GM18861 (cell line): ENCODE data around the gene MPP2.
"Not testable (repeated sequence)": the region's sequence is repeated elsewhere in the genome, so short reads cannot be mapped to it uniquely, and the experiment has no call there.

Source experiments
- ATAC-seq: cut with Tn5 transposase; IDR thresholded peaks from one replicate; pipeline ENCODE4 v1.9.1; 2021; ENCODE audit not compliant: unreplicated experiment

The MPP2 gene, protein sequence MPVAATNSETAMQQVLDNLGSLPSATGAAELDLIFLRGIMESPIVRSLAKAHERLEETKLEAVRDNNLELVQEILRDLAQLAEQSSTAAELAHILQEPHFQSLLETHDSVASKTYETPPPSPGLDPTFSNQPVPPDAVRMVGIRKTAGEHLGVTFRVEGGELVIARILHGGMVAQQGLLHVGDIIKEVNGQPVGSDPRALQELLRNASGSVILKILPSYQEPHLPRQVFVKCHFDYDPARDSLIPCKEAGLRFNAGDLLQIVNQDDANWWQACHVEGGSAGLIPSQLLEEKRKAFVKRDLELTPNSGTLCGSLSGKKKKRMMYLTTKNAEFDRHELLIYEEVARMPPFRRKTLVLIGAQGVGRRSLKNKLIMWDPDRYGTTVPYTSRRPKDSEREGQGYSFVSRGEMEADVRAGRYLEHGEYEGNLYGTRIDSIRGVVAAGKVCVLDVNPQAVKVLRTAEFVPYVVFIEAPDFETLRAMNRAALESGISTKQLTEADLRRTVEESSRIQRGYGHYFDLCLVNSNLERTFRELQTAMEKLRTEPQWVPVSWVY

DNA sequence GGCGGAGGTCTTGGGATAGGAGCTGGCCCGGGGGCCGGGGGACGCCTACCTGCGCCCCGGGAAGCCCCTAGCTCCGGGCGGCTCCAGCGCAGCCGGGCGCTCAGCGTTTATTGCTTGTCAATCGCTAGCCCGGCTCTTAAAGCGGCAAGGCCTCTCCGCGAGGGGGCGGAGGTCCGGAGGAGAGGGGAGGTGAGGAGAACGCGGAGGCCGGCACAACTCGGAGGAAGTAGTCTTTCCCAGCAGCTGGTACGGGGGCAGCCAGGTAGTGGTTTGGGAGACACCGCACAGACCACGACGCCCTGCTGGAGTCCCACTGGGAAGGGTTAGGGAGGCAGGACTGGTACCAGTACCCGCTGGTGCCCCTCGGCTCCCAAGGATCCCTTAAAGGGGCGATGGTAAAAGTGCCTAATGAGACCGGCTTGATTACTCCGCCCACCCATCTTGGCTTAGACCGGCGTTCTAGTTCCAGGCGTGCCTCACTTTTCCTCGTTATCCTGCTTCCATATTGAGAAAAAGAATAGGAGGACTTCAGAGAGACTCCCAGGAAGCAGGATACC lies at the start of gene MPP2:
MPP2 (minus strand) TSS at position 112 of the 557 bp plus-strand sequence. CDS start 3,076 bp downstream, outside the sequence.
- ATAC-seq: no peak

DNA sequence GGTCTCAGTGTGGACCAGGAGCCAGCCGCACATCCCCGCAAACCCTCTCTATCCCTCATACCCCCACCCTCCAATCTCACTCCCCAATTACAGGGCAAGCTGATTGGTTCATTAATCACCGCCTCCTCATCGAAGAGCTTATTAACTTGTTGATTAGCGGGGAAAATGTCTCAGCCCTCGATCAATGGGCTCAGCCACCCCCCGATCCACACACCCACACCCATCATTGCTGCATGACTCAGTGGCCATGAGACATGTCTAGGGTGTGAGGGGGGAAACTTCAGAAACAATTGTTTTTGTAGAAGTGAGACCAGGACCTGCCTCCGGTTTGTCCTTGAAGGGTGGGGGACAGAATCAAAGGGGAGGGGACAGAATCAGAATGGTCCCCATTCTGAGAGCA lies 48.9 kb upstream of the MPP2 start:
- ATAC-seq: no peak

DNA sequence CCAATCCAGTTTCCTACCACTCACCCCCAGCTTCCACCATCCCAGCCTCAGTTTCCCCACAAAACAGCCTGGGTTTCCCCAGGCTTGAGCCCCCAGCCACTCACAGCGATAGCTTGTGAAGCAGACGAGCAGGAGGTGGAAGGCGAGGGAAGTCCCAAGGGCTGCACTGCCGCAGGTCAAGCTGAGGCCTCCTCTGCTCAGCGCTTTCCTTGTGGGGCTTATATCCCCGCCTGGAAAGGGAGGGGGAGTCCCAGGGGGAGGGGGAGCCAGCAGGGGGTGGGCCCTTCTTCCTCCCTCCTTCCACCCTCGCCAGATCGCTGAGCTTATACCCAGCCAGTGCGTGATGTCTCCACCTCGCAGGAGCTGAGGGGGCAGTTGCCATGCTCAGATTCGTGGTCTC lies 46.4 kb upstream of the MPP2 start, which contains the start of gene PYY:
PYY (minus strand) TSS at position 195 of the 400 bp plus-strand sequence. CDS start 457 bp downstream, outside the sequence.
- ATAC-seq: no peak

DNA sequence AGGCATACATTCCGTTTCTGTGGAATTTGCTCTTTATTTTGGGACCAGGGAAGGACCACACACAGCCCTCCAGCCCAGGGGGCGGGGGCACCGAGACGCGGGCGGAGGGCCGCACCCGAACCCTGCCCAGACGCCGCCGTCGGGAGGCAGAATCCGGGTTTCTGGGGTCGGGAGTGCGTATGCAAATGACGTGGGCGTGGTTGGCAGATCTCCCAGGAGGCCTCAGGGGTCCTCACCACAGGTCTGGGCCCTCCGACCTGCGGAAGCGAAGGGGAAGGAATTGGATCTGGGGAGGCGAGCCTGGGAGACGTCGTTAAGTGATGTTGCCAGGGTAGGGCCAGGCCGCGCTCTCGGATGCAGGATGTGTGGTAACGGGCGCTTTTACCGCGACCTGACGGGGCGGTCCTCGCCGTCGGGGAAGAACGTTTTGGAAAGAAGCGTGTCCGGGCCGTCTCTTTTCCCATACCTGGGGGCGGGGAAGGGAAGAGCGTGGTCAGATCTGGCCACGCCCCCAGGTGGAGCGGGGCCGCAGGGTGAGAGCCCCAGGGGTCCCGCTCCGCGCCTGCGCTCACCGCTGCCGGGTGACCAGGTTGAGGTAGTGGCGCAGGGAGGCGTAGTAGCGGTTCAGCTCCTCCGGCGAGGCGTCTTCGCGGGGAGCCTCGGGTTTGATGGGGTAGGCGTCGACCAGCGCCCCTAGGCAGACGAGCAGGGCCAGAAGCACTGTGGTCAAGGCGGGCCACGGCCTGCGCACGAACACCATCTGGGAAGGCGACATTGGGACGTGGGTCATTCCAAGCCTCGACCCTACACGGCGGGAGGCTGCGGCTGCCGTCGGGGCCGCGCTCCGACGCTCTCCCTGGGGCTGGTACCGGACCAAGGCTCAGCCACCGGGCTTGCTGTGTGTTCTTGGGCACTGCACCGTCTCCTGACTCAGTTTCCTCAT lies 45.7 kb upstream of the MPP2 start:
- ATAC-seq: no peak

DNA sequence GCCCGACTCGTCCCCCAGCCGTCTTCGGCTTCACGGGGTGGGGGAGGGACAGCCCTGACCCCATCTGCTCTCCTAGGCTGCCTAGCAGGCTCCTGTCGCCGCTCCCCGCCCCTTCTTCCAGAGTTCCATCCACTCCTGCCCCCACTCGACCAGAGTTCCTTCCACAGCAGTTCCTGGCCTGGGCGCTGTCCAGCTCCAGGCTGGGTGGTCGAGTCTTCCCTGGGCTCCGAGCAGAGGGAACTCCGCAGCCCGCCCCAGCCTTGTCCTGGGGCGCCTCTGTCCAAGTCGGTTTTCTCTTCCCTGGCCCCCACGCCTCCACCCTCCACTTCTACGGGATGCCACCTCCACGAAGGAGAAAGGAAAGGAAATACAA lies 45.0 kb upstream of the MPP2 start:
- ATAC-seq: no peak

DNA sequence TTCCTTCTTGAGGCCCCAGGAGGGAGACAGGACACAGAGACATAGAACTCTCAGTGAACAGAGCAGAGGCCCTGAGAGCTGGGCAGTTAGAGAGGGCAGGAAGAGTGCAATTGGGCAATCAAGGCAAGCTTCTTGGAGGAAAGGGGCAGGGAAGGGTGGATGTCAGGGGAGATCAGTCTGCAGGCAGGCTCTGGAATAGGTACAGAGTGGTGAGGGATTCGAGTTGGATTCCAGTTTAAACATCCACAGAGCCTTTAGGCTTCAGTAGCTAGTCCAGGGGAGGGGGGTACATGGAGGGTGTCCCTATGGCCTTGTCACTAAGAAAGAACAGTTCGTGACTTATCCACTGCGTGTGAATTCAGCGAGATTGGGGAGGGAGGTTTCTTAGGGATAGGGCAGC lies 44.4 kb upstream of the MPP2 start:
- no peak for ATAC-seq

DNA sequence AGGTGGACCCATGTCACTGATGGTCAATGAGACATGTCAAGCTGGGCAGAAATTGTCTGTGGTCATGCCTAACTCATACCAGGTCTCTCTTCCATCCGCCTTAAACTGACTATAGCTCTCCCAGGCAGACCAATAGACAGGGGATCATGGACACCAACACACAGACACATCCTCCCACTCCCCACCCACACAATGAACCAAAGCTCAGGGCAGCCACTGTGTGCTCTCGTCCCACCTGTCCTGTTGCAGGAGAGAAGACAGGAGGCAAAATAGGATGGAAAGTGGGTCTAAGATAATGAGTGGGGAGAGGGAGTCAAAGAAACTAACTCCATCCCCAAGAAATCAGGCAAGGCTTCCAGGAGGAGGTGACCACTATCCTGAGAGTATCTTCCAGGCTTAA lies 43.2 kb upstream of the MPP2 start:
- no peak for ATAC-seq

DNA sequence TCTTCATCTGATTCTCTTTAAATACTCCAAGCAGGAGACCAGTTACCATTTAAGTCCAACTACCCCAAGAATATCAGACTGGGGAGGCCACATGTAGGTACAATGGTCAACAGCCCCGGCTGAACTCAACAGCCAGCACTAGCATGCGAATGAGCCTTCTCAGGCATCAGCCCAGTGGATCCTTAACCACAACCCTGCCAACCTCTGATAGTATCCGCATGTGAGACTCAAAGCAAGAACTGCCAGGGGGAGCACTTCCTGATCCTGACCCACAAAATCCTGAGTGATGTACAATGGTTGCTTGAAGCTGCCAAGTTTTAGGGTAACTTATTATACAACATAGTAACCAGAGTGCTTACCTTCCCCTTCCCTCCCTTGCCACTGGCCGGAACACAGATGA lies 42.4 kb upstream of the MPP2 start:
- ATAC-seq: no peak

DNA sequence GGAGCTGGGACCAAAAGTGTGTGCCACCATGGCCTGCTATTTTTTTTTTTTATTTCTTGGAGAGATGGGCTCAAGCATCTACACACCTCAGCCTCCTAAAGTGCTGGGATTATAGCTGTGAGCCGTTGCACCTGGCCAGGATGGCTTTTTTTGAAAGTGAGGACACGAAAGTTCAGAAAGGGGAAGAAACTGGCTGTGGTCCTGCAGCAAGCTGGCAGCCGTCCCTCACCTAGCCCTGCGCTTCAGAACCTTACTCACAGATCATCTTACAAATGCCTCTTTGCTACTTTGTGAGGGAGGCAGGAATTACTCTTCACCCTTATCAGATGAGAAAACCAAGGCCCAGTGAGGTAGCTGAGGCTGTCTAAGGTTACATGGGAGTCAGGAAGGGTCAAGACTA lies 39.4 kb upstream of the MPP2 start:
- ATAC-seq: no peak

DNA sequence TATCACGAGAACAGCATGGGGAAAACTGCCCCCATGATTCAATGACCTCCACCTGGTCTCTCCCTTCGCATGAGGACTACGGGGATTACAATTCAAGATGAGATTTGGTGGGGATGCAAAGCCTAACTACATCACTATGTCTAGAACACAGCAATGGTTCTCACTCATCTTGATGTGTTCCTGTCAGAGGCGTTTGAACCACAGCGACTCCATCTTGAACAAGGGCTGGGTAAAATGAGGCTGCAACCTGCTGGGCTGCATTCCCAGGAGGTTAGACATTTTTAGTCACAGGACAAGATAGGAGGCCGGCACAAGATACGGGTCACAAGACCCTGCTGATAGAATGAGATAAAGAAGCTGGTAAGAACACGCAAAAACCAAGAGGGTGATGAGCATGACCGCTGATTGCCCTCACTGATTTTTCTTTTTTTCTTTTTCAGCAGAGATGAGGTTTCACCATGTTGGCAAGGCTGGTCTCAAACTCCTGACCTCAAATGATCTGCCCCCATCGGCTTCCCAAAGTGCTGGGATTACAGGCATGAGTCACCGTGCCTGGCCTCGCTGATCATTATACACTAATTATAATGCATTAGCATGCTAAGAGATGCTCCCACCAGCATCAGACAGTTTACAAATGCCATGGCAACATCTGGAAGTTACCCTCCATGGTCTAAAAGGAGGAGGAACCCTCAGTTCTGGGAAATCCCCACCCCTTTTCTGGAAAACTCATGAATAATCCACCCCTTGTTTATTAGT lies 37.9 kb upstream of the MPP2 start:
- ATAC-seq: no peak

DNA sequence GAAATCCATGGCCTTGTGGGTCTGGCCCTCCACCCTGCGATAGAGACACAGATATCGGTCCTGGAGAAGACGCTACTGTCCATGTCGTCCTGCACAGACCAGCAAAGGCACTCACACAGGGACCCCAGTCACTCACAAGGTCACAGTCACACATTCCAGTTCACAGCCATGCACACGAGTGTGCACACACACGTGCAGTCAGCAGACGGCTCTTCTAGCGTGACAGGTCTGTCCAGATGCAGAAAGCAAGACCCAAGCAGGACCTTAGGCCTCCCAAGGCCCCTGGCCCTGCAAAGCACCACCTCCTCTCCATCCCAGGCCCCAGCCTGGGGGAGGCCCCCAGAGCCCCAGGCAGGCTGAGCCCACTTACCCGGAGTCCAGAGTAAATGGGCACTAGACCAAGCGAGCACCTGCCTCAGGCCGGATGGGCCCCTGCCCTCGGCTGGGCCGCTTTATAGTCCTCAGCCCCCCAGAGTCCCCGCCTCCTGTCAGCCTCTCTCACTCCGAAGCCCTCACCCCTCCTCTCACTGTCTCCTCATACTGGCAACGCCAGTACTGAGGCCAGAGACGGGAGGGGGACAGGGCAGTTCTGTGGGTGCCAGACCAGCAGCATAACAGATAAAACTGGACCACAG lies 34.8 kb upstream of the MPP2 start, which contains the start of gene PPY:
PPY (minus strand) TSS at position 426 of the 635 bp plus-strand sequence. CDS start 822 bp downstream, outside the sequence.
- ATAC-seq: no peak

DNA sequence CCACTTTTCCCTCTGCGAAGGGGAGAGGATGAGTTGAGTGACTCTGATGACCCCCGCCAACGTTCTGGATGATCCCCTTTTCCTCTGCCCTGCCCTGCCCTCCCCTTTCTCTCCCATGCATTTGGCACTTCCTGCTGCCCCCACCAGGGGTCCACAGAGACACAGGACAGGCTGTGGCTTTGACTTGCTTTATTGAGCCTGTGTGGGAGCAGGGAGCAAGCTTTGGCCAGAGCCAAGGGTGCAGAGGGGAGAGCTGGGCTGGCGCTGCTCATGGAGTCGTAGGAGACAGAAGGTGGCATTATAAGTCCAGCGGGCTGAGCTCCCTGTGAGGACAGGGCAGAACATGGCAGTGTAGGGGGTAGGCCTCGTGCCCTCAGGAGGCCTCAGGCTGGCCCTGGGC lies 33.3 kb upstream of the MPP2 start:
- no peak for ATAC-seq

DNA sequence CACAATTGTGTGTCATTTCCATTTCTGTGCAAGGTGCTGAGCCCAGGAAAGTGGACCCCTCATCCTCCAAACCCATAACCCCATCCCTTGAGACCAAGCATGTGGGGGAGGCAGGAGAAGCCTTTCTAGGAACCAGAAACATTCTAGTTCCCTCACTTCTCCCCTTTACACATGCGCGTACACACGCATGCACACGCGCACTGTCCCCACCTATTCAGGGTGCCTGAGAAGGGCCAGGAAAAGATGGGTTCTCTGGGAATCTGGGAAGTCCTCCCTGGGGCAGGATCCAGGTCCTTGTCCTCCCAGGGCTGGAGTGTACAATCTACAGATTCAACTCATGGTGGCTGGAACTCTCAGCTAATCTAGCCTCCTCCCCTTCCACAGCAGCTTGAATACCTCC lies 32.5 kb upstream of the MPP2 start:
- no peak for ATAC-seq

DNA sequence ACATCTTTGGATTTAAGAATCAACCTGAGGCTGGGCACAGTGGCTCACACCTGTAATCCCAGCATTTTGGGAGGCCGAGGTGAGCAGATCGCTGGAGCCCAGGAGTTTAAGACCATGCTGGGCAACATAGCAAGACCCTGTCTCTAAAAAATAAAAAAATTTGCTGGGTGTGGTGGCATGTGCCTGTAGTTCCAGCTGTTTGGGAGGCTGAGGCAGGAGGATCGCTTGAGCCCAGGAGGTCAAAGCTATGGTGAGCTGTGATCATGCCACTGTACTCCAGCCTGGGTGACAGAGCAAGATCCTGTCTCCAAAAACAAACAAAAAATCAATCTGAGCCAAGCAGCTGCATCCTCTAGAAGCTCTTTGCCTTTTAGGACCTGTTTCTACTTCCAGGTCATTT lies 32.1 kb upstream of the MPP2 start:
- ATAC-seq: not testable (repeated sequence)

DNA sequence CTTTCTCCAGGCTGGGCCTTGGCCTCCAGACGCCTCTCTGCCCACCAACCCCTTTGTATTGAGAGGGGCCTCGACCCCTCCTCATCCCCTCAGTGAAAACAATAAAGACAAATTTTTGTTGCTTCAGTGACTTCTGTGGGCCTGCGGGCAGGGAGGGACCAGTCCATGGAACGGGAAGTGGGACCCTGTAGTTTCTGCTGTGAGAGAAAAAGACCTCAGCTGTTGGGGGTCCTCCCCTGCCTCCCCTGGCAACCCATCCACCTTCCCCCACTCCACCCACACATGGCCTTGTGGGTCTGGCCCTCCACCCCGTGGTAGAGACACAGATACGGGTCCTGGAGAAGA lies 31.5 kb upstream of the MPP2 start:
- no peak for ATAC-seq

DNA sequence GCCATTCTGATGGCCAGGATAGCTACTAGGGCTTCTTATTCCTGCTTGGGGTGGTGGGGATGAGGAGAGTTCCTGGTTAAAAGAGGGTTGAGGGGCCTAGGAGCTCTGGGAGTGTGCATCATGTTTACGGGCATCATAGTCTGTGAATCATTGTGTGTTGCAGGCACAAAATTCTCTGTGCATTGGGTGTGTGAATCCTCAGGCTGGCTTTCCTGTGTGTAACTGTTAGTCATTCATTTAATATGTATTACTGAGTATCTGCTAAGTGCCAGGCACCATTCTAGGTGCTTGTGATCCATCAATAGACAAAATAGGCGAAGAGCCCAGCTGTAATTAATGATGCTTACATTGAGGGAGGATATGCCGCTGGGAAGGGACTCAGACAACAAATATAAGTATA lies 29.1 kb upstream of the MPP2 start:
- ATAC-seq: no peak

DNA sequence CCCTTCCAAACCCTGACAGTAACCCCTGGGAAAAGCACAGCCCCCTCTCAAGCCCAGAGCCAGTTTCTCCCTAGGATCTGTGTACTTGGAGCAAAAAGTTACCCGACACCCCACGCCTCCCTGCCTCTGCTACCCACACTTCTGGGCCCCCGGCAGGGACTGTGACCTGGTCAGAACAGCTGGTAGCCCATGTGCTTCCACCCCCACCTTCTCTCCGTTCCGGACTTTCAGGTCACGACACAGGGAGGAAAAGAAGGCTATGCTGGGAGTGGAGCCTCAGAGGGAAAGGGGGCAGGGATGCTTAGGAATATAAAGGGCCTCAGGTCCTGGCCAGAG lies 28.6 kb upstream of the MPP2 start:
- no peak for ATAC-seq

DNA sequence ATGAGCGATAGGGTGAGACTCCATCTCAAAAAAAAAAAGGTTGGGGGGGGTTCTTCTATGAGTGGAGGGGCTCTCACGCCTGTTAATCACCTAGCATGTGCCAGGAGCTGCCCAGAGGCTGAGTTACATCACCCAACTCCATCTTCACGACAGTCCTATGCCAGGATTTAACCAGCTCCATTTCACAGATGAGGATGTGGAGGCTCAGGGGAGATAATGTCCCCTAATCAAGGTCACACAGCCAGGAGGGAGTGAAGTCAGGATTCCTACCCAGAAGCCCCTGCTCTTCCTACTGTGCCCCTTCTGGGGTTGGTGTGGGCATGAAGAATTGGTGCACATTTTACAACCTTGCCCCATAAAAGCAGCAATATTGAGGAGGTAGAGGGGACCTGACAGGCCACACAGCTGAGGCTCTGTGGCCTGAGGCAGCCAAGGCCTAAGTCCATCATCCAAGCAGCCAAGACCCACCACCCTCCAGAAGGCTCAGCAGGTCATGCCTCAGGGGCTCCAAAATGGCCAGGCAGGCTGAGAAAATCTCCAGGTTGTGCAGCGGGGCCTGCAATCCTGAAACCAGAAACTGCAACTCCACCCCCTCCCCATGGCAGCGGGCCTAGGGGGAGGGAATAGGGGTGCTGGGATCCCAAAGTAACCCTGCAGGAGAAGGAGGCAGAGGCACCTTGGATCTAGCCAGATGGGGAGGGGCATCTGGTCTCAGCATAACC lies 28.0 kb upstream of the MPP2 start:
- no peak for ATAC-seq

DNA sequence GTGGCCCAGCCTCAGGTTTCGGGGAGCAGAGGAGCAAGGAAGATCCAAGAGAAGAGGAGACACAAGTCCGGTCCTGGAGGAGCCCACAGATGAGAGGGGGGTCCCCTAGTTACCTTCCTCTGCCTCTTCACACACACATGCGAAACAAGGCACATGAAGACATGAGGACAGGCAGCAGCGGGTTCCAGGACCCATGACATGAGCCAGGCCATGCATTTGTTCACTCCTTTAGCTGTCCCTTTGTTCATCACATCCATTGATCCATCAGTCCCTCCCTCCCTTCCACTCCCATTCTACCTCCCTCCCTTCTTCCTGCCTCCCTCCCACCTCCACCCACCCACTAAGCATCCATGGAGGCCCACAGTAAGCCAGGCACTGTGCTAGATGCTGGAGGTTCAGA lies 25.6 kb upstream of the MPP2 start:
- ATAC-seq: no peak

DNA sequence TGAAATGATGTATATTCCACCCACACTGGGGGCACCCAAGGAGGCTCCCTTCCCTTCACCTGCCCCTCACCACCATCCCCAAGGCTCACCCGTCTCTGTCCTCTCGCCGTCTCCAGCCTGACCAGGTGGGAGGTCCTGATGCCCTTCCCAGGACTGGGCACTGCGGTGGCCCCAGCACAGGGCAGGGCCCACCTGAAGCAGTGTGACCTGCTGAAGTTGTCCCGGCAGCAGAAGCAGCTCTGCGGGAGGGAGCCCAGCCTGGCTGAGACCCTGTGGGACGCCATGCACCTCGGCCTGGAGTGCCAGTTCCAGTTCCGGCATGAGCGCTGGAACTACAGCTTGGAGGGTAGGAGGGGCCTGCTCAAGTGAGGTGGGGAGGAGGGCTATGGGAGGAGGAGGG lies 25.0 kb upstream of the MPP2 start:
- no peak for ATAC-seq
